ENCODE results near the gene MYH6. TPM values are rescaled to one million over a fixed set of nuclear protein-coding genes. Genes with fewer than 3 reads are reported as not detected.
A peak's percentile ranks its signal among the peaks of the same experiment; 100 is the strongest.

Gene MYH6
- polyA plus RNA-seq, 1 experiment, result not detected

DNA sequence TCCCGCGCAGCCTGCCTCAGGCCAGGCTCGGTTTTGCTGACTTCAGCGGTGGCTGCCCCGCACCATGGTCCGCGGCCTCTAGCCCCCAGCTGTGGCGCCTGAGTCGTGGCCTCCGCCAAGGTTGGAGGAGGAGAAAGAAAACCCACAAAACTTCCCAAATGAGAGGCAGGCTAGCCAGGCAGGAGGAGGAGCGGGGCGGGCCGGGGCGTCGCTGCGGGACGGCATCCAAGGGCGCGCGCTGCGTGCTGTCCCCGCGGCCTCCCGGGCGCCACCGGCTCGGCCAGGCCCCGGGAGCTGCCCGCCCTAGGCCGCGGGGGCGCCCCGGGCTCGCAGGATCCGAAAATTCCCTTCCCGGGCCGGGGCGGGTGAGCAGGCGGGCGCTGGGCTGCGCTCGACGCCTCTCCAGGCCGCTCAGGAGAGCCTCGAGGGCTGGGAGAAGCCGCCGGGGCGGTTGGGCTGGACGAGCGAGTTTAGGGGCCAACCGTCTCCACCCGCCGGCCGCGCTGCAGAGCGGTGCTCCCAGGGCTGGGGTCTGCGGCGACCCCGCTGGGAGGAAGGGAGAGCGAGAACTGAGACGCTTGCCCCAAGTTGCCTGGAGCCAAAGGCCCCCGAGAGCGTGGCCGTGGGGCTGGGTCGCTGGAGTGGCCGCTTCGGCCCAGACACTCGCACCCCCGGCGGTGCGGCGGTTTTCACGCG, 42.9 kb downstream of the MYH6 start, which contains the start of gene EFS:
EFS (minus strand) TSS at position 137 of the 696 bp plus-strand sequence. CDS start 147 bp downstream, outside the sequence.
- CTCF ChIA-PET, result interaction anchor here (6.1 kb wide), 1 partner anchor 14 kb away, joined by 48 read pairs; no protein-coding TSS in a partner anchor
- peak within 1 kb of the TSS; percentile 69 for H3K4me3 ChIP-seq (ENCODE audit: low read depth, low read length)
- POLR2A ChIA-PET, result interaction anchor here (1.1 to 1.6 kb wide), 2 partner anchors 12 to 13 kb away, joined by 3 to 10 read pairs; partner anchors contain the start of gene SLC22A17
- H3K27me3 ChIP-seq (ENCODE audit: control insufficient read depth, insufficient read depth, low read length), result peaks cover 4% of the 10 kb centered on the region
- TF ChIP-seq, protein P1, sequence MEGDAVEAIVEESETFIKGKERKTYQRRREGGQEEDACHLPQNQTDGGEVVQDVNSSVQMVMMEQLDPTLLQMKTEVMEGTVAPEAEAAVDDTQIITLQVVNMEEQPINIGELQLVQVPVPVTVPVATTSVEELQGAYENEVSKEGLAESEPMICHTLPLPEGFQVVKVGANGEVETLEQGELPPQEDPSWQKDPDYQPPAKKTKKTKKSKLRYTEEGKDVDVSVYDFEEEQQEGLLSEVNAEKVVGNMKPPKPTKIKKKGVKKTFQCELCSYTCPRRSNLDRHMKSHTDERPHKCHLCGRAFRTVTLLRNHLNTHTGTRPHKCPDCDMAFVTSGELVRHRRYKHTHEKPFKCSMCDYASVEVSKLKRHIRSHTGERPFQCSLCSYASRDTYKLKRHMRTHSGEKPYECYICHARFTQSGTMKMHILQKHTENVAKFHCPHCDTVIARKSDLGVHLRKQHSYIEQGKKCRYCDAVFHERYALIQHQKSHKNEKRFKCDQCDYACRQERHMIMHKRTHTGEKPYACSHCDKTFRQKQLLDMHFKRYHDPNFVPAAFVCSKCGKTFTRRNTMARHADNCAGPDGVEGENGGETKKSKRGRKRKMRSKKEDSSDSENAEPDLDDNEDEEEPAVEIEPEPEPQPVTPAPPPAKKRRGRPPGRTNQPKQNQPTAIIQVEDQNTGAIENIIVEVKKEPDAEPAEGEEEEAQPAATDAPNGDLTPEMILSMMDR (IDR thresholded peaks at IDR 0.05; ENCODE audit: low read depth, low read length), result no peak
- H3K27ac ChIP-seq (ENCODE audit: low read depth, low read length), result peak within 1 kb of the TSS; percentile 70
- no peak for DNase-seq (ENCODE audit: low read depth, low spot score)
- no peaks in the 10 kb centered on the region; the same call in 1 of the 2 replicates for H3K9me3 ChIP-seq (ENCODE audit: control insufficient read depth, insufficient read depth, low read length)

DNA sequence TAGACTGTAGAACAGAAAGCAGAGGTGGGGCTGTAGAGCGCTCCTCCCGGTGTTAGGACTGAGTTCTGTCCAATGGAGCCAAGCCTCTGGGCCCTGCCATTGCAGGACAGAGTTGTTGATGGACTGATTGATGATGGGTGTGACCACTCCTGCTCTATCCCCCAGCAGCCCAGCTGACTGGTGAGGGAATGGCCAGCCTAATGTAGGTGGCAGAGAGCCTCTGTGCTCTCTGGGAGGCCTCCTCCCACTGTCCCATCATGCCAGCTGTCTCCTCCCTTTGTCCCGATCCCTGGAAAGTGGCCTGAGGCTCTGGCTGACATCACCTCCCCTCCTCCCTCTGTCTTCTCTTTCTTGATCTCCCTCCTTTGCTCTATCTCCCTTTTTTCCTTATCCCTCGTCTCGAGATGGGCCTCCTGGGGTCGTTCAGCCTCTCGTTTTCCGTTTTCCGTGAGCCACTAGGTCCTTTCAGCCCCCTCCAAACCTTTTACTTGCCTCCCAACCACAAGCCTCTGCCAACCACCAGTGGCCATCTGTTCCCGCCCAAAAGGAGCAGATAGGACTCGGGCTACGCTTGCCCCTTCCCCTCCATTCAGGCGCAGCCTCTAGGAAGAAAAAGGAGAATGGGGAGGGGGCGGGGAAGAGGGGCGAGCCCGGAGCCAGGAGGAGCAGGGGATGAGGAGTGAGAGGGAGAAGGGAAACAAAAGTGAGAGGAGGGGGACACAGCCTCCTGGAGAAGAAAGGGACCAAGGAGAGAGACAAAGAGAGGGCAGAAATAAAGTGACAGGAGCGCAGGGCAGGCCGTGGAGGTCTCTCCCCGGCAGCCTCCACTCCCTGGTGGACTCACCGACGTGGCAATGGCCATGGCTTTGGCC, 43.7 kb downstream of the MYH6 start:
- Histone ChIP-seq H3K4me3 (ENCODE audit: low read depth, low read length) (peak overlapping the region; percentile 69), H3K27ac (ENCODE audit: low read depth, low read length) (peak overlapping the region; percentile 52), H3K9me3 (ENCODE audit: control insufficient read depth, insufficient read depth, low read length) (no peaks in the 10 kb centered on the region; the same call in 1 of the 2 replicates), H3K27me3 (ENCODE audit: control insufficient read depth, insufficient read depth, low read length) (peaks cover 3% of the 10 kb centered on the region)
- POLR2A ChIA-PET, result no interaction called here
- TF ChIP-seq, protein P1 (IDR thresholded peaks at IDR 0.05; ENCODE audit: low read depth, low read length), result no peak
- DNase-seq (ENCODE audit: low read depth, low spot score), result no peak
- CTCF ChIA-PET, result no interaction called here

DNA sequence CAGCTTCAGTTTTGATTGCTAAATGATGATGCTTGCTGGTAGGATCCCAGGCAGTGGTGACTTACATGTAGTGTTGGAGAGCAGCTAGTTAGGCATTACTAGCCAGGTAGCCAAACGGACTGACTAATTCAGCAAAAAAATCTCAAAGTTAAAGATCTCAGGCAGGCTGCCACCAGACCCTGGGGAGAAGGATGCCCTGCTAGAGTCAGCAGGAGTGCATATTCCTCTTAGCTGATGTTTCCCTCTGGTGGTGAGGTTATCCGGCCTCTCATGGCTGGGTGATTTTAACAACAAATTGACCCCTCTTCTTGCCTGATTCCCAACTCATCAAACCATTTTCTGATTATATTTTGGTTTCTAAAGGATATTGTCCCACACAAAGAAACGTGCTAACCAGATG, 45.9 kb downstream of the MYH6 start:
- no peaks in the 10 kb centered on the region for H3K27me3 ChIP-seq (ENCODE audit: control insufficient read depth, insufficient read depth, low read length)
- POLR2A ChIA-PET, result interaction anchor here (0.6 to 1.7 kb wide), 2 partner anchors 9 to 35 kb away, joined by 3 to 8 read pairs; partner anchors contain the start of gene SLC22A17
- DNase-seq (ENCODE audit: low read depth, low spot score), result no peak
- TF ChIP-seq, protein P1 (IDR thresholded peaks at IDR 0.05; ENCODE audit: low read depth, low read length), result peak; percentile 43
- no peaks in the 10 kb centered on the region; the same call in 1 of the 2 replicates for H3K9me3 ChIP-seq (ENCODE audit: control insufficient read depth, insufficient read depth, low read length)
- H3K27ac ChIP-seq (ENCODE audit: low read depth, low read length), result no peak overlapping the region
- CTCF ChIA-PET, result interaction anchor here (1.5 to 1.6 kb wide), 2 partner anchors 18 to 33 kb away, joined by 5 to 6 read pairs; no protein-coding TSS in a partner anchor
- H3K4me3 ChIP-seq (ENCODE audit: low read depth, low read length), result no peak overlapping the region

DNA sequence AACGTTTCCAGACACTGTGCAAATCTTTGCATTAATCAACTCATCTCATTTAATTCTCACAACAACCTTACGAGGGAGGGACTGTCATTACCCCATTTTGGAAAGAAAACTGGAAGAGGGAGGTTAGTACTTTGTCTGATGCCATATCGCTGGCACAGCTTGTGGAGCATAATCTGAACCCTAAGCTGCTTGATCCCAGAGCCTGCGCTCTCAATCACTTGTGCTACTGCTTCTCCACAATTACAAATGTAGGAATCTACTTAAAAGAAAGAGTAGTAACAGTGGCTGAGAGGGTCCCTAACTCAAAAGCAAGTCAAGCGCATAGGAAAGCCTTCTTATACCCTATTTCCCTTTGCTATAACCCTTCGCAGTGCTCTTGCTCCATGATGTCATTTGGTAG, 46.3 kb downstream of the MYH6 start:
- H3K4me3 ChIP-seq (ENCODE audit: low read depth, low read length), result no peak overlapping the region
- ChIA-PET POLR2A (interaction anchor here (0.6 to 1.7 kb wide), 2 partner anchors 9 to 35 kb away, joined by 3 to 8 read pairs; partner anchors contain the start of gene SLC22A17), CTCF (interaction anchor here (1.5 kb wide), 1 partner anchor 18 kb away, joined by 6 read pairs; no protein-coding TSS in a partner anchor)
- no peak for DNase-seq (ENCODE audit: low read depth, low spot score)
- H3K27me3 ChIP-seq (ENCODE audit: control insufficient read depth, insufficient read depth, low read length), result no peaks in the 10 kb centered on the region
- H3K9me3 ChIP-seq (ENCODE audit: control insufficient read depth, insufficient read depth, low read length), result no peaks in the 10 kb centered on the region; the same call in 1 of the 2 replicates
- H3K27ac ChIP-seq (ENCODE audit: low read depth, low read length), result no peak overlapping the region
- TF ChIP-seq, protein P1 (IDR thresholded peaks at IDR 0.05; ENCODE audit: low read depth, low read length), result no peak
